Neural crest cell (in vitro differentiated cells): ENCODE results near the gene UBL5. TPM values are rescaled to one million over a fixed set of nuclear protein-coding genes. Genes with fewer than 3 reads are reported as not detected.
A peak's percentile ranks its signal among the peaks of the same experiment; 100 is the strongest.

ENCODE experiments used
- DNase-seq: peaks from one replicate; pipeline ENCODE4 v3.0.0; 2021; ENCODE audit warnings: low read depth, mixed read lengths, low spot score
- H3K27ac Mint-ChIP-seq: one replicate; pipeline ENCODE4 v1.8.0; 2021; ENCODE audit warnings: mild to moderate bottlenecking, mixed read lengths; ENCODE audit not compliant: unreplicated experiment
- H3K27me3 Mint-ChIP-seq: 2 replicates; pipeline ENCODE4 v1.8.0; 2021; ENCODE audit warnings: low read depth, mild to moderate bottlenecking, mixed read lengths
- H3K36me3 Mint-ChIP-seq: 2 replicates; pipeline ENCODE4 v1.8.0; 2021; ENCODE audit warnings: low read depth, mild to moderate bottlenecking, mixed read lengths
- H3K4me1 Mint-ChIP-seq: 2 replicates; pipeline ENCODE4 v1.8.0; 2021; ENCODE audit warnings: mixed read lengths
- H3K4me3 Mint-ChIP-seq: one replicate; pipeline ENCODE4 v1.8.0; 2021; ENCODE audit warnings: mild to moderate bottlenecking, mixed read lengths
- H3K9me3 Mint-ChIP-seq: 2 replicates; pipeline ENCODE4 v1.8.0; 2021; ENCODE audit warnings: mixed read lengths
- total RNA-seq: library from RNA; stranded (reverse); gene quantifications from 2 replicates; pipeline ENCODE4 v1.2.1, GENCODE V29; 2021
- TF ChIP-seq, protein P1 (sequence below): fragments of 200-600 bp; sonication (generic); conservative IDR thresholded peaks from 2 replicates; pipeline ENCODE4 v1.5.0; 2021; ENCODE audit warnings: antibody characterized with exemption, mild to moderate bottlenecking

UBL5 gene
- total RNA-seq, 1 donor from 2014 or later = 366 TPM

DNA sequence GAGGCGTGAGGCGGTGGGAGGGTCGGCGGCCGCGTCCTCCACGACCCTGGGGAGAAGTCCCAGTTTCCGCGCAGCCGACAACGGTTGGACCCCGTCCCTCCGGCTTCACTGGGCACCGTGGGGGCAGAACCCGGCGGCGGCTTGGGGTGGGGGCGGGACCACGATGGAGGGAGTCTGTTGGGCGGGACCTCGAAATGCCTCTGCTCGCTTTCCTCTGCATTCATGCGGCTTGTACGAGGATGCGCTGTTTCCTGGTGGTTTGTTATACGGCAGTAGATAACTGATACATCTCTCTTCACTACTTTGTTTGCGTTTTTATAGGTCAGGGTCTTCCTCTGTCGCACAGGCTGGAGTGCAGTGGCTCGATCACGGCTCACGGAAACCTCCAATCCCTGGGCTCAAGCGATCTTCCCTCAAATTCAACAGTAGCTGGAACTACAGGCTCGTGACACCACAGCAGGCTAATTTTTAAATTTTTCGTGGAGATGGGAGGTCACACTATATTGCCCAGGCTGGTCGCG, 34.6 kb upstream of the UBL5 start:
- peak overlapping the region; percentile 87 for H3K4me3 Mint-ChIP-seq
- no peaks in the 10 kb centered on the region for H3K36me3 Mint-ChIP-seq
- peaks cover 23% of the 10 kb centered on the region for H3K4me1 Mint-ChIP-seq
- TF ChIP-seq, protein P1, sequence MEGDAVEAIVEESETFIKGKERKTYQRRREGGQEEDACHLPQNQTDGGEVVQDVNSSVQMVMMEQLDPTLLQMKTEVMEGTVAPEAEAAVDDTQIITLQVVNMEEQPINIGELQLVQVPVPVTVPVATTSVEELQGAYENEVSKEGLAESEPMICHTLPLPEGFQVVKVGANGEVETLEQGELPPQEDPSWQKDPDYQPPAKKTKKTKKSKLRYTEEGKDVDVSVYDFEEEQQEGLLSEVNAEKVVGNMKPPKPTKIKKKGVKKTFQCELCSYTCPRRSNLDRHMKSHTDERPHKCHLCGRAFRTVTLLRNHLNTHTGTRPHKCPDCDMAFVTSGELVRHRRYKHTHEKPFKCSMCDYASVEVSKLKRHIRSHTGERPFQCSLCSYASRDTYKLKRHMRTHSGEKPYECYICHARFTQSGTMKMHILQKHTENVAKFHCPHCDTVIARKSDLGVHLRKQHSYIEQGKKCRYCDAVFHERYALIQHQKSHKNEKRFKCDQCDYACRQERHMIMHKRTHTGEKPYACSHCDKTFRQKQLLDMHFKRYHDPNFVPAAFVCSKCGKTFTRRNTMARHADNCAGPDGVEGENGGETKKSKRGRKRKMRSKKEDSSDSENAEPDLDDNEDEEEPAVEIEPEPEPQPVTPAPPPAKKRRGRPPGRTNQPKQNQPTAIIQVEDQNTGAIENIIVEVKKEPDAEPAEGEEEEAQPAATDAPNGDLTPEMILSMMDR = no peak
- DNase-seq = no peak
- no peaks in the 10 kb centered on the region for H3K9me3 Mint-ChIP-seq
- no peaks in the 10 kb centered on the region for H3K27me3 Mint-ChIP-seq
- no peak overlapping the region for H3K27ac Mint-ChIP-seq

GRCh38 chr19:9796113-9796773, 31.5 kb upstream of the UBL5 start:
- no peaks in the 10 kb centered on the region for H3K9me3 Mint-ChIP-seq

DNA sequence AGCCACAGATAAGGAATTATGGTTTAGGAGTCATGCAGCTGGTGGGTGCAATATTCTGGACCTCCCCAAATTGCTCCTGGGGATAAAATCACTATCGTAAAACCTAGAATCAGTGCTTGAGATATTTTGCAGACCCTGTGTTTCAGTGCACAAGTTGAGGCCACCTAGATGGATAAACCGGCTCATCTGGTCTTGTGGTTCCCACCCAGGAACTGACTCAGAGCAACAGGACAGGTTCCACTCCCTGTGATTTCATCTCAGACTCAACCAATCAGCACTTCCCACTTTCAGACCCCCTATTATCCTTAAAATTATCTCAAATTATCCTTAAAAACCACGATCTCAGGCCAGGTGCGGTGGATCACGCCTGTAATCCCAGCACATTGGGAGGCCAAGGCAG, 29.8 kb upstream of the UBL5 start:
- peaks cover 12% of the 10 kb centered on the region for H3K4me1 Mint-ChIP-seq
- H3K4me3 Mint-ChIP-seq = no peak overlapping the region
- H3K27me3 Mint-ChIP-seq = no peaks in the 10 kb centered on the region
- no peak for DNase-seq
- TF ChIP-seq, protein P1 = no peak
- no peaks in the 10 kb centered on the region for H3K9me3 Mint-ChIP-seq
- no peaks in the 10 kb centered on the region for H3K36me3 Mint-ChIP-seq
- H3K27ac Mint-ChIP-seq = no peak overlapping the region

More at GRCh38 chr19:9796113-9796773, 31.5 kb upstream of the UBL5 start:
- H3K4me3 Mint-ChIP-seq = peak overlapping the region; percentile 85
- DNase-seq = peak; percentile 72
- peaks cover 16% of the 10 kb centered on the region for H3K4me1 Mint-ChIP-seq
- no peaks in the 10 kb centered on the region for H3K36me3 Mint-ChIP-seq
- no peak overlapping the region for H3K27ac Mint-ChIP-seq
- no peaks in the 10 kb centered on the region for H3K27me3 Mint-ChIP-seq
- TF ChIP-seq, protein P1 = peak; percentile 92

GRCh38 chr19:9799162-9799561, 28.6 kb upstream of the UBL5 start:
- no peak overlapping the region for H3K27ac Mint-ChIP-seq
- no peak overlapping the region for H3K4me3 Mint-ChIP-seq

DNA sequence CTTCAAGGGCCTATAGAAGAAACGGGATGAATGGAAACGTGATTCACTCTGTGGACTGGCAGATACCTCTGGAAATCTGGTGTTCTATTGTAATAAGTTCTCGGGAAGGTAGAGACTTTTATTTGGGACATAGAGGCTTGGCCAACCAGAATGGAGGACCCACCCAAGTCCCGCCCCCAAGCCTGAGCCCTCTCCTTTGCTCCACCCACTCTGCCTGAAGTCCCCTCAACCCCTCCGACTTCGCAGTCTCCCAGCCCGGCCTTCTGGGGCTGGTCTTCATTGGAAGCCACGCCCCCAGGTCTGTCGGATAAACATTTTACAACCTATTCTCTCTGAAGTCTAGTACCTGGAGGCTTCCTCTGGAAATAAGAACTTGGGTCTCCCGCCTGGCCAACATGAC, 25.7 kb upstream of the UBL5 start:
- H3K36me3 Mint-ChIP-seq = peaks cover 3% of the 10 kb centered on the region
- DNase-seq = no peak
- no peak overlapping the region for H3K27ac Mint-ChIP-seq
- H3K9me3 Mint-ChIP-seq = no peaks in the 10 kb centered on the region
- H3K4me3 Mint-ChIP-seq = no peak overlapping the region
- TF ChIP-seq, protein P1 = no peak
- H3K4me1 Mint-ChIP-seq = no peaks in the 10 kb centered on the region
- H3K27me3 Mint-ChIP-seq = no peaks in the 10 kb centered on the region

More at GRCh38 chr19:9799162-9799561, 28.6 kb upstream of the UBL5 start:
- Mint-ChIP-seq H3K27me3 (no peaks in the 10 kb centered on the region), H3K9me3 (no peaks in the 10 kb centered on the region), H3K4me1 (peaks cover 6% of the 10 kb centered on the region), H3K36me3 (peaks cover 3% of the 10 kb centered on the region)
- DNase-seq = no peak
- TF ChIP-seq, protein P1 = no peak
